Measurements from ENCODE around the gene COG5.
A peak's percentile ranks its signal among the peaks of the same experiment; 100 is the strongest.

The COG5 gene

DNA sequence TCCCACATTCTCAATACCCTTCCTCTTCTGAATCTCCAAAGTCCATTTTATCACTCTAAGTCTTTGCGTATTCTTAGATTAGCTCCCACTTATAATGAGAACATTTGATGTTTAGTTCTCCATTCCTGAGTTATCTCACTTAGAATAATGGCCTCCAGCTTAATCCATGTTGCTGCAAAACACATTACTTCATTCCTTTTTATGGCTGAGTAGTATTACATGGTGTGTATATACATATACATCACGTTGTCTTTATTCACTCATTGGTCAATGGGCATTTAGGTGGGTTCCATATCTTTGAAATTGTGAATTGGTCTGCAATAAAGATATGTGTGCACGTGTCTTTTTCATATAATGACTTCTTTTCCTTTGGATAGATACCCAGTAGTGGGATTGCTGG is 61.6 kb downstream of the COG5 start:
- no peak overlapping the region for H3K4me3 ChIP-seq (ENCODE audit: insufficient read depth in 1 of 2, low read depth in 1 of 2, low read length in 2 of 2)
- H3K4me2 ChIP-seq (ENCODE audit: low read length, poor library complexity, severe bottlenecking): no peak overlapping the region
- H3K9ac ChIP-seq (ENCODE audit: low read length): no peak overlapping the region
- H2BK15ac ChIP-seq (ENCODE audit: low read depth, poor library complexity, severe bottlenecking): no peak overlapping the region
- no peak overlapping the region for H2BK120ac ChIP-seq (ENCODE audit: low read depth, low read length)
- H3K23ac ChIP-seq (ENCODE audit: low read length in 2 of 2): no peak overlapping the region
- WGBS: 100% methylated on average over 2 of the region's 3 CpGs
- no peak for DNase-seq
- no peak overlapping the region for H2BK12ac ChIP-seq (ENCODE audit: low read length in 2 of 2)
- no peak overlapping the region for H3K4ac ChIP-seq (ENCODE audit: low read depth in 1 of 2, low read length in 2 of 2)
- H4K8ac ChIP-seq (ENCODE audit: low read length): no peak overlapping the region
- no peak overlapping the region for H3K14ac ChIP-seq (ENCODE audit: low read length in 2 of 2)
- peaks cover 4 to 5% of the 10 kb centered on the region in 2 experiments for H3K36me3 ChIP-seq (ENCODE audit: control insufficient read depth in 1 of 2, insufficient read depth in 2 of 2, low read depth in 1 of 2, low read length in 2 of 2)
- no peak overlapping the region for H2AFZ ChIP-seq (ENCODE audit: low read depth, low read length)
- no peak overlapping the region for H2BK5ac ChIP-seq (ENCODE audit: low read depth, low read length, poor library complexity, severe bottlenecking)
- peaks cover 14% of the 10 kb centered on the region for H3K79me1 ChIP-seq (replicated peaks; ENCODE audit: low read length, poor library complexity, severe bottlenecking)
- H4K91ac ChIP-seq (ENCODE audit: low read length): no peak overlapping the region
- H3K4me1 ChIP-seq (ENCODE audit: control insufficient read depth, insufficient read depth, low read depth, low read length): peaks cover 5% of the 10 kb centered on the region
- H2AK5ac ChIP-seq (ENCODE audit: low read length, severe bottlenecking): no peak overlapping the region
- no peak overlapping the region for H3K27ac ChIP-seq (ENCODE audit: low read length, poor library complexity, severe bottlenecking)
- H3K9me3 ChIP-seq (ENCODE audit: control insufficient read depth, low read length): no peaks in the 10 kb centered on the region
- no peaks in the 10 kb centered on the region for H3K27me3 ChIP-seq (ENCODE audit: control insufficient read depth in 1 of 2, insufficient read depth in 1 of 2, low read length in 2 of 2)
- no peak overlapping the region for H3K18ac ChIP-seq (ENCODE audit: low read depth in 1 of 2, low read length in 2 of 2)

DNA sequence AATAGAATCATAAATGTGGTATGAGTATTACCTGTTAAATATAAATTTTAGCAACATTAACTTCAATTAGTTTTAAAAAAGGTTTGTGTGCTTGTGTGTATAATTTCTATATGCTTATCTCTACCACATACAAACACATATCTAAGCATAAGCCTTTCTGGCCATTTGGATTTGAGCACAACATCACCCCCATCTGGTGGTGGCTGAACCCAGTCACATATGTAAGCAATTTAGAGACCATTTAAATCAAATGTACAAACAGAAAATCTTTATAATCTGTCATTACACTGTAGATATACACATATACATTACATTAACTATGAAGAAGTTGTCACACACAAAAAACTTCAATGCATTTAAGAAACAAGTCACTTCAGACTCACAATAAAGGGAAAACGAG is 62.1 kb downstream of the COG5 start:
- Histone ChIP-seq H3K4me2 (ENCODE audit: low read length, poor library complexity, severe bottlenecking) (no peak overlapping the region), H2BK5ac (ENCODE audit: low read depth, low read length, poor library complexity, severe bottlenecking) (no peak overlapping the region), H3K36me3 (ENCODE audit: control insufficient read depth in 1 of 2, insufficient read depth in 2 of 2, low read depth in 1 of 2, low read length in 2 of 2) (peaks cover 4 to 5% of the 10 kb centered on the region in 2 experiments), H3K9ac (ENCODE audit: low read length) (no peak overlapping the region), H2BK120ac (ENCODE audit: low read depth, low read length) (no peak overlapping the region), H3K27ac (ENCODE audit: low read length, poor library complexity, severe bottlenecking) (no peak overlapping the region), H2BK12ac (ENCODE audit: low read length in 2 of 2) (no peak overlapping the region), H3K27me3 (ENCODE audit: control insufficient read depth in 1 of 2, insufficient read depth in 1 of 2, low read length in 2 of 2) (no peaks in the 10 kb centered on the region), H3K4ac (ENCODE audit: low read depth in 1 of 2, low read length in 2 of 2) (no peak overlapping the region), H3K14ac (ENCODE audit: low read length in 2 of 2) (no peak overlapping the region), H3K9me3 (ENCODE audit: control insufficient read depth, low read length) (no peaks in the 10 kb centered on the region), H3K4me1 (ENCODE audit: control insufficient read depth, insufficient read depth, low read depth, low read length) (peaks cover 4% of the 10 kb centered on the region), H4K8ac (ENCODE audit: low read length) (no peak overlapping the region), H3K23ac (ENCODE audit: low read length in 2 of 2) (no peak overlapping the region), H2AFZ (ENCODE audit: low read depth, low read length) (no peak overlapping the region), H3K18ac (ENCODE audit: low read depth in 1 of 2, low read length in 2 of 2) (no peak overlapping the region), H4K91ac (ENCODE audit: low read length) (no peak overlapping the region), H3K4me3 (ENCODE audit: insufficient read depth in 1 of 2, low read depth in 1 of 2, low read length in 2 of 2) (no peak overlapping the region), H2AK5ac (ENCODE audit: low read length, severe bottlenecking) (no peak overlapping the region), H3K79me1 (replicated peaks; ENCODE audit: low read length, poor library complexity, severe bottlenecking) (peaks cover 10% of the 10 kb centered on the region), H2BK15ac (ENCODE audit: low read depth, poor library complexity, severe bottlenecking) (no peak overlapping the region)
- WGBS: no CpG with 5 or more reads among the region's 1 CpG
- peak; percentile 46 for DNase-seq

DNA sequence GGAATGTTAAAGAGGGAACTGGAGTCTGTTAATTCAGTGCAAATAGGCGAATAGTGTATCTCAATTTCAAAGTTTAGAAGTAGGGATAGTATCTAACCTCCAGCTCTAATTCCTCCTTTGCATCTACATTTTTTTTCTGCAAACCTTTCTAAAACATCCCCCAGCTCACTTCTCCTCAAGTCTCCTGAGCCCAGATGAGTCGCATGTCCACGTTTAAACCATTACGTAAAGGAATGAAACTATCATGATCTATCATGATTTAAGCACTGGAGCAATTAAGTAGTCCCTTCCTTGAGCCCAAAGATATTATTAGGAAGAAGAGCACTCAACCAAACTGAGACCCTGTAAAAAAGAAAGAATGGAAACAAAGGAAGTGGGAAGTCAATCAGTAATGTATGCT is 64.0 kb downstream of the COG5 start:
- Histone ChIP-seq H2AFZ (ENCODE audit: low read depth, low read length) (no peak overlapping the region), H3K4me3 (ENCODE audit: insufficient read depth in 1 of 2, low read depth in 1 of 2, low read length in 2 of 2) (no peak overlapping the region), H3K27me3 (ENCODE audit: control insufficient read depth in 1 of 2, insufficient read depth in 1 of 2, low read length in 2 of 2) (no peaks in the 10 kb centered on the region), H3K14ac (ENCODE audit: low read length in 2 of 2) (no peak overlapping the region), H3K9me3 (ENCODE audit: control insufficient read depth, low read length) (no peaks in the 10 kb centered on the region), H3K36me3 (ENCODE audit: control insufficient read depth in 1 of 2, insufficient read depth in 2 of 2, low read depth in 1 of 2, low read length in 2 of 2) (no peaks in the 10 kb centered on the region), H3K18ac (ENCODE audit: low read depth in 1 of 2, low read length in 2 of 2) (no peak overlapping the region), H2BK15ac (ENCODE audit: low read depth, poor library complexity, severe bottlenecking) (no peak overlapping the region), H3K27ac (ENCODE audit: low read length, poor library complexity, severe bottlenecking) (no peak overlapping the region), H3K4me2 (ENCODE audit: low read length, poor library complexity, severe bottlenecking) (no peak overlapping the region), H2BK5ac (ENCODE audit: low read depth, low read length, poor library complexity, severe bottlenecking) (no peak overlapping the region), H2BK120ac (ENCODE audit: low read depth, low read length) (no peak overlapping the region), H3K23ac (ENCODE audit: low read length in 2 of 2) (no peak overlapping the region), H2BK12ac (ENCODE audit: low read length in 2 of 2) (no peak overlapping the region), H2AK5ac (ENCODE audit: low read length, severe bottlenecking) (no peak overlapping the region), H4K8ac (ENCODE audit: low read length) (no peak overlapping the region), H4K91ac (ENCODE audit: low read length) (no peak overlapping the region), H3K79me1 (replicated peaks; ENCODE audit: low read length, poor library complexity, severe bottlenecking) (peaks cover 9% of the 10 kb centered on the region), H3K9ac (ENCODE audit: low read length) (no peak overlapping the region), H3K4ac (ENCODE audit: low read depth in 1 of 2, low read length in 2 of 2) (no peak overlapping the region), H3K4me1 (ENCODE audit: control insufficient read depth, insufficient read depth, low read depth, low read length) (no peaks in the 10 kb centered on the region)
- peak; percentile 29 for DNase-seq
- WGBS: 83% methylated on average over 2 of the region's 4 CpGs

DNA sequence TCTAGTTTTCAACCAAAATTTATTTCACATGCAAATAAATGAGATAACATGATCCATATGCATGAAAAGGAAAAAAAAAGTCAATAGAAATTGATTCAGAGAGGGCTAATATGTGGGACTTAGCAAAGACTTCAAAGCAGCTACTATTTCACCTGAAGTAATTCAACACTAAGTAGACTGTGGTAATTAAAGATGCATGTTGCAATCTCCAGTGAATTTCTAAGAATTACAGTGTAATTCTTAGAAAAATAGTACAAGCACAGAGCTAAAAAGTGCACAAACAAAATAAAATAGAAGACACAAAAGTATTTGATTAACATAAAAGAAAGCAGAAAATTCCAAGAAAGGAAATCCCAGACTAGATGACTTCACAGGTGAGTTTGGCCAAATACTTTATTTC is 68.2 kb downstream of the COG5 start:
- no peaks in the 10 kb centered on the region for H3K36me3 ChIP-seq (ENCODE audit: control insufficient read depth in 1 of 2, insufficient read depth in 2 of 2, low read depth in 1 of 2, low read length in 2 of 2)
- no peak overlapping the region for H2BK5ac ChIP-seq (ENCODE audit: low read depth, low read length, poor library complexity, severe bottlenecking)
- no peak overlapping the region for H2BK12ac ChIP-seq (ENCODE audit: low read length in 2 of 2)
- H2AK5ac ChIP-seq (ENCODE audit: low read length, severe bottlenecking): no peak overlapping the region
- no peak overlapping the region for H3K27ac ChIP-seq (ENCODE audit: low read length, poor library complexity, severe bottlenecking)
- H3K14ac ChIP-seq (ENCODE audit: low read length in 2 of 2): no peak overlapping the region
- H2BK15ac ChIP-seq (ENCODE audit: low read depth, poor library complexity, severe bottlenecking): no peak overlapping the region
- no peak overlapping the region for H3K9ac ChIP-seq (ENCODE audit: low read length)
- no peak for DNase-seq
- H4K8ac ChIP-seq (ENCODE audit: low read length): no peak overlapping the region
- H3K18ac ChIP-seq (ENCODE audit: low read depth in 1 of 2, low read length in 2 of 2): no peak overlapping the region
- H3K79me1 ChIP-seq (replicated peaks; ENCODE audit: low read length, poor library complexity, severe bottlenecking): peaks cover 22% of the 10 kb centered on the region
- H3K4me3 ChIP-seq (ENCODE audit: insufficient read depth in 1 of 2, low read depth in 1 of 2, low read length in 2 of 2): no peak overlapping the region
- no peak overlapping the region for H4K91ac ChIP-seq (ENCODE audit: low read length)
- H3K4ac ChIP-seq (ENCODE audit: low read depth in 1 of 2, low read length in 2 of 2): no peak overlapping the region
- no peaks in the 10 kb centered on the region for H3K9me3 ChIP-seq (ENCODE audit: control insufficient read depth, low read length)
- no peak overlapping the region for H2BK120ac ChIP-seq (ENCODE audit: low read depth, low read length)
- no peak overlapping the region for H3K23ac ChIP-seq (ENCODE audit: low read length in 2 of 2)
- H3K4me2 ChIP-seq (ENCODE audit: low read length, poor library complexity, severe bottlenecking): no peak overlapping the region
- no peaks in the 10 kb centered on the region for H3K4me1 ChIP-seq (ENCODE audit: control insufficient read depth, insufficient read depth, low read depth, low read length)
- H3K27me3 ChIP-seq (ENCODE audit: control insufficient read depth in 1 of 2, insufficient read depth in 1 of 2, low read length in 2 of 2): no peaks in the 10 kb centered on the region
- no peak overlapping the region for H2AFZ ChIP-seq (ENCODE audit: low read depth, low read length)

Measured in mesenchymal stem cell (in vitro differentiated cells and primary cell).